Measurements from ENCODE around the gene MICAL3.
"Not testable (repeated sequence)": the region's sequence is repeated elsewhere in the genome, so short reads cannot be mapped to it uniquely, and the experiment has no call there.

Gene MICAL3

GRCh38 chr22:17948101-17948500 is 76.3 kb downstream of the MICAL3 start:
- DNase-seq, result no peak

GRCh38 chr22:17946662-17947367 is 77.5 kb downstream of the MICAL3 start:
- no peak for DNase-seq

GRCh38 chr22:17945888-17946648 is 78.3 kb downstream of the MICAL3 start:
- DNase-seq, result no peak

GRCh38 chr22:17945156-17945887 is 79.0 kb downstream of the MICAL3 start:
- no peak for DNase-seq

- DNase-seq, result no peak
Observed at GRCh38 chr22:17944256-17944655, 80.1 kb downstream of the MICAL3 start.

GRCh38 chr22:17943533-17944249 is 80.7 kb downstream of the MICAL3 start:
- no peak for DNase-seq

GRCh38 chr22:17942721-17943120 is 81.6 kb downstream of the MICAL3 start:
- DNase-seq, result no peak

GRCh38 chr22:17941471-17942406 is 82.6 kb downstream of the MICAL3 start:
- no peak for DNase-seq

GRCh38 chr22:17939579-17939978 is 84.8 kb downstream of the MICAL3 start:
- no peak for DNase-seq

GRCh38 chr22:17939011-17939410 is 85.3 kb downstream of the MICAL3 start:
- no peak for DNase-seq

- no peak for DNase-seq
Observed at GRCh38 chr22:17938484-17938924, 85.9 kb downstream of the MICAL3 start.

GRCh38 chr22:17932457-17932856 is 91.9 kb downstream of the MICAL3 start:
- not testable (repeated sequence) for DNase-seq

- no peak for DNase-seq
Observed at GRCh38 chr22:17931400-17931825, 92.9 kb downstream of the MICAL3 start.

- DNase-seq, result no peak
Observed at GRCh38 chr22:17930455-17931313, 93.7 kb downstream of the MICAL3 start.

- no peak for DNase-seq
Observed at GRCh38 chr22:17929909-17930308, 94.5 kb downstream of the MICAL3 start.

- no peak for DNase-seq
Observed at GRCh38 chr22:17928391-17928790, 96.0 kb downstream of the MICAL3 start.

- no peak for DNase-seq
Observed at GRCh38 chr22:17927062-17927461, 97.3 kb downstream of the MICAL3 start.

- no peak for DNase-seq
Observed at GRCh38 chr22:17926516-17926915, 97.8 kb downstream of the MICAL3 start.

GRCh38 chr22:17925431-17925841 is 98.9 kb downstream of the MICAL3 start:
- no peak for DNase-seq

GRCh38 chr22:17924735-17925364 is 99.5 kb downstream of the MICAL3 start:
- no peak for DNase-seq
